GM20431 (cell line): ENCODE results near the gene YBX3.

Experiments used
- in situ Hi-C: fragments of 300-500 bp; cut with MseI, MboI; formaldehyde crosslinking; loops from one replicate; pipeline ENCODE4 v1.15.0; 2020; ENCODE audit warnings: low sequenced_read_pairs; ENCODE audit not compliant: unreplicated experiment

Gene YBX3

DNA sequence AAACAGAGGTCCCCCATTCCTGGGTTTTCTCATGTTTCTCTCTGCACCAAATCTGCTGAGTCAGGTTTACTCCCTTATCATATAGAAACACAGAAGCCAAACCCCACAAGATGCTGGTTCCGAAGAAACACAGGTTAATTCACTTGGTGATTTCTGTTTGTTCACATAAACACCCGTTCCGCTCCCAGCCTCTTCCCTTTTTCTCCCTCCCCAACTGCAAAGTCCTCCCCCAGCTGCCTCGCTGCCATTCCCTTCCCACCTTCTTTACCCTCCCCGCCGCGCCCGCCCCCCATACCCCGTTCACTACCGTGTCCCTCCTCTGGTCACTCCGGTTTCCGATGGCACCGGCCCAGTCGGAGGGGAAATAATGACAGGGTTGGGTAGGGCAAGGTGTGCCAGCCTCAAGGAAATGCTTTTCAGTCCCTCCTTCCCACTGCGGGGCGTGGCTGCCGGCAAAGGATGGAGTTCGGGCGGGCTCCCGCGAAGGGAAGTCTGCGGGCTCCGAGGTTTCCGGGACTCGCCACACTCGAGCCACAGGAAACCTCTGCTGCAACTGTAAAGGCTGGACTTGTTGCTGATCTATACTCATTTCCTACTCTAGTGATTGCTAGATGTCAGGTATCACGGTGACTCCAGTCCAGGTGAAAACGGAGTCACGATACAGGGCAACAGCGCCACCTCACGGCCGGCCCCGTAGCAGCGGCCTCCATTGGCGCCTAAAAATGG is 49.3 kb downstream of the YBX3 start, which contains the start of gene STYK1:
Gene STYK1 (minus strand): TSS at position 394 of the 726 bp plus-strand sequence. CDS start 39,434 bp downstream, outside the sequence.
- in situ Hi-C loops: no loop called here

DNA sequence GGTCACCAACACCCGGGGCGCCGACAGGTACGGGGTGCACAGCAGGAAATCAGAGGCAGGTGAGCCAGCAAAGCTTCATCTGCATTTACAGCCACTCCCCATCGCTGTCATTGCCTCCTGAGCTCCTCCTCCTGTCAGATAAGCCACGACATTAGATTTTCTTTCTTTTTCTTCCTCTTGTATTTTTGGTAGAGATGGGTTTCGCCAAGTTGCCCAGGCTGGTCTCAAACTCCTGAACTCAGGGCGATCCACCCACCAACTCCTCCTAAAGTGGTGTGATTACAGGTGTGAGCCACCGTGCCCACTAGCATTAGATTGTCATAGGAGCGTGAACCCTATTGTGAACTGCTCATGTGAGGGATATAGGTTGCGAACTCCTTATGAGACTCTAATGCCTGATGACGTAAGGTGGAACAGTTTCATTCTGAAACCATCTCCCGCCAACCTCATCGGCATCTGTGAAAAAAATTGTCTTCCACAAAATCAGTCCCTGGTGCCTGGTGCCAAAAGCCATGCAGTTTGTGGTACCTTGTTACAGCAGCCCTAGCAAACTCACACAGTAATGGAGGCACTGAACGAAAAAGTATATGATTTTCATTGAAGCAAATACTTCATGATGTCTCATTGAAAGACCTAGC is 50.8 kb downstream of the YBX3 start:
- in situ Hi-C loops: no loop called here

DNA sequence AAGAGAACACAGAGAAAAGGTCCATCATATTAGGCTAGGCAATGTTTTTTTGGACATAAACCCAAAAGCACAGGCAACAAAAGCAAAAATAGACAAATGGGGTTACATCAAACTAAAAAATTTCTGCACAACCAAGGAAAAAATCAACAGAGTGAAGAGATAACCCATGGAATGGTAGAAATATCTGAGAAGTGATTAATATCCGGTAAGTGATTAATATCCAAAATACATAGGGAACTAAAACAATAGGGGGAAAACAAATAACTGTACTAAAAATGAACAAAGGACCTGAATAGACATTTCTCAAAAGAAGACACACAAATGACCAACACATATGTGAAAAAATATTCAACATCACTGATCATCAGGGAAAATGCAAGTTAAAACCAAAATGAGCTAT is 53.6 kb downstream of the YBX3 start:
- in situ Hi-C loops: no loop called here

DNA sequence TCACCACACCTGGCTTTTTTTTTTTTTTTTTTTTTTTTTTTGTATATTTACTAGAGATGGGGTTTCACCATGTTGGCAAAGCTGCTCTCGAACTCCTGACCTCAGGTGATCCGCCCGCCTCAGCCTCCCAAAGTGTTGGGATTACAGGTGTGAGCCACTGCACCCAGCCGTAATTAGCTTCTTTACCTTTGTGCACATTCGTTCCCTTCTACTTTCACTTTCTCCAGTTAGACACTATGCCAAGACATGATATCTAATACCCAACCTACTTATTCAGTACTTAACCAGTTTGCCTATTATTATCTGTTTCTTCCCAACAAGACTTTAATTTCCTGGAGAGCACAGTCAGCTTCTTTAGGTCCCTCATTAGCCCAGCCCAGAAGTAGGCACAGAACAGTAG is 54.6 kb downstream of the YBX3 start:
- in situ Hi-C loops: no loop called here

DNA sequence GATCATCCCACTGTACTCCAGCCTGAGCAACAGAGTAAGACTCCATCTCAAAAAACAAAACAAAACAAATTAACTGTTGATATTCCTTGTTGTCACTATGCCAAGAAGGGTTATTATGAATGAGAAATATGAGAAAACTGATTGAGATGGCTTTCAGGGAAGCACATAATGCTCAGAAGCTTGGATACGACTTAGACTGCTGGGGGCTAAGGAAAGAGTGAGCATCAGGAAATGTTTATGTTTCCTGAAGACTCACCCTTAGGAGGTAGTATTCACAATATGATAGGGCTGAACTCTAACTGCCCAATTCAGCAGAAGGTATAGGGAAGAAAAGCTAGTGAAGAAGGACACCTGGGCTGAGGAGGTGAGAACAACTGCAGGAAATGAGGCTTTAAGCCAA is 55.5 kb downstream of the YBX3 start:
- in situ Hi-C loops: no loop called here

DNA sequence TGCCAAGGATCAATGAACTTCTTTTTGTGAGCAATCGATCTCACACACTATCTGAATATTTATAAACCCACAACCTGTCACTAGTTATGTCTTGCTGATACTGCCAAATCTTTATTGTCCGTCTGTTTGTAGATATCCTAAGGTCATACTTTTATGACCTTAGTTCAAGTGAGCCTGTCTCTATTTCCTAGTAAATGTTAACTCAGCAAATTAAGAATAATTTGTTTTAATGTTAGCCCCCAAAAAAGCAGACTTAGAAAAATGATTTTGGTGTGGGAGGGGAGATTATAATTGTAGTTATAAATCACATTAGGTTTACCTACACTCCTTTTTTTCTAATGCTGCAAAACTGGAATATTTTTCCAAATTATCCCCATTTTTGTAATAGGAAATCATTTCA is 58.6 kb downstream of the YBX3 start:
- in situ Hi-C loops: no loop called here

DNA sequence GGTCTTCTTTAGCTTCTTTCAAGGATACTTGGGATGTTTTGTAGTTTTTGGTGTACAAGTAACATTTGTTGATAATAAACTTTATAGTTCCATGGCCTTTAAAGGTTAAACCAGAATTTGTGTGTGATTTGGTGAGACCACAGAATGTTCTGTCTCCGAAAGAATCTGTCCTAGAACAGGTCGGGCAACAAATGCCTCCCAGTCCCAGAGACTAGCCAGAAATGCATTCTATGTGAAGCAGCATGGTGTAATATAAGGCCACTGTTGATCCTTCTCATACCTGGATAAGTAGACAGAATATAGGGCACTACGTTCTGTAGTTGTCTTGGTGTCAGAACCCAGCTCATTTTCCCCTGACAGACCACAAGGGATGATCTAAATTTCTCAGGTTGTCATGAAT is 59.3 kb downstream of the YBX3 start:
- in situ Hi-C loops: no loop called here

DNA sequence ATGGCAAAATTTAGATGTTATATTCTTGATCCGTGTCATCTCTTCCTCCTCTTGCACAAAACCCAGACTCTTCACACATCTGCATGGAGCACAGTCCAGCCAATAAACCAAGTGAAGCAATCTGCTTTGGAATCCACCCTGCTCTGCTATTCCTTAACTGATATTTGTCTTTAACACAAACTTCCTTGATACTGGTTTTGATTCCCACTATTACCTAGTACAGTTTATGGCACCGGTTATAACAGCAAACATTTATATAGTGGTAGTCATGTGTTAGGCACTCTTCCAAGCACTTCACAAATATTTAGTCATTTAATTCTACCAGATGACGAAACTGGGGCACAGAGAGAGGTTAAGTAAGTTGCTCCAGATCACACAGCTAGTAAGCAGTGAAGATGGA is 61.8 kb downstream of the YBX3 start:
- in situ Hi-C loops: no loop called here

DNA sequence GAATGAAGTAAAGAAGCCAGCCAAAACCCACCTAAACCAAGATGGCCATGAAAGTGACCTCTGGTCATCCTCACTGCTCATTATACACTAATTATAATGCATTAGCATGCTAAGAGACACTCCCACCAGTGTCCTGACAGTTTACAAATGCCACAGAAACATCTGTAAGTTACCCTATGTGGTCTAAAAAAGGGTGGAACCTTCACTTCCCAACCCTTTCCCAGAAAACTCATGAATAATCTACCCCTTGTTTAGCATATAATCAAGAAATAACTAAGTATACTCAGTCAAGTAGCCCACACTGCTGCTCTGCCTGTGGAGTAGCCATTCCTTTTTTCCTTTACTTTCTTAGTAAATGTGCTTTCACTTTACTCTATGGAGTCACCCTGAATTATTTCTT is 69.1 kb downstream of the YBX3 start:
- in situ Hi-C loops: no loop called here

DNA sequence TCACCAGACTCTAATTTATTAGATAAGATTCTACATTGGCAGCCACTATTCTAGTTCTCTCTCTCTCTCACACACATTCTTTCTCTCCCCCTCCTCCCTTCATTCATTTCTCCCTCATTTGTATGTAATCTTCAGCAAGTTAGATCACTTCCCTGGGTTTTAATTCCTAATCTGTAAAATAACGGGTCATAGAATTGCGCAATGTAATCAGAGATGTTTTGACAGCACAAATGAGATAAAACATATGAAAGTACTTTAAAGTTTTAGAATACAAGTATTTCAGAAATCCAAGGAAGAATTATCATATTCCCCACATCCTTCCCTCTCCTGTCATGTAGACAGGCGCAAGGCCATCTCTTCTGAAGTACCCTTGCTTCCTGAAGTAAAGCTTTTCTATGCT is 70.9 kb downstream of the YBX3 start:
- in situ Hi-C loops: no loop called here
